Stimulated activated CD4-positive, alpha-beta T cell treated with anti-CD3 and anti-CD28 coated beads, Interleukin-1b, Interleukin-23, amount 100 ng/mL, for 48 hours (primary cell): ENCODE data around the gene CCDC50.

ENCODE experiments used
- DNase-seq: peaks from one replicate; pipeline ENCODE4 v3.0.0-alpha.2; 2020

The CCDC50 gene

DNA sequence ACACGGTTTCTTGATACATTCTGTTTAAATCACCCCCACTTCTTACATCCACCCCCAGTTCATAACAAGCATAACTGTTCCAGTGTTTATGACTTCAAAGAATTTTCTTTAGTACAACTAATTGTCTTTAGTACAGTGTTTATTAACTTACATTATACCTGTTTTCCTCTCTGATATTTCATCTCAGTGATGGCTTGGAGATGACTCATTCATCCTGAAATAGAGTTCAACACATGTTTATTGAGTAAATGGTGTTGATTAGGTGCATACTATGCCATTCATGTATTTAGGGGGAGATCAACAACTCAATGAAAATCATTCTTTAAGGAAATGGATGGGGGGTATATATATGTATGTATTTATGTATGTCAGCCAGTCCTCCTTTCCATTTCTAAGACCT, 22.8 kb downstream of the CCDC50 start:
- DNase-seq, result no peak

DNA sequence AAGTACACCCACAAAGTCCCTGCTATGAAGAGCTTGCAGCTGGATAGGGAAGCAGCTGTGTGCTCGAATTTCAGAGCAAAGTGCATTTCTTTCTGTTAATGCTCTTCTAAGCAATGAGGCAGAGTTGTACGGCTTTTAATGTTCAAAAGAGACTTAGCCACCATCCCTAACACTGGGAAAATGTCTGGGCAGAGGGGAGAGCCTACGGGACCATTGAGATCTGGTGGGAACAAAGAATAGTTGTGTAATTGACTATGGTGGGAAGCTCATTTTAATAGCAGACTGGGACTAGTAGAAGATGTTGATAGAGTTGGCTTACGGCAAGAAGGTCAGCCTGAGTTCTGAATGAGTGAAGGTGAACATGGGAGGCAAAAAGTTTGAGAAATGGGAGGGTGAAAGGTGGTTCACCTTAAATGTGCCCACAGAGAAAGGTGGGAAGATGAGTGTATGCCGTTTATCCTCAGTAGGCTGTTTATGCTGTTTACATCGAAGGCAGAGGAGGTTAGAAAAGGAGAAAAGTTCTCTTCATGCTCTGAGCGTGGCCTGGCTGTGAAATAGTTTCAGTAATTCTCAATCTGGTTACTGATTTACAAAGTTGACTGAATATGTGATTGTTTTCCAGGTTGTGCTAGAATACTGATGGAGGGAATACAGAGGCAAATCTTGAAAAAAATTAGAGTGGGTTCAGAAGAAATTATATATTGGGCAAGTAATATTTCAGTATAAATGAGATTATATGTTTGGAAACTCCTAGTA, 24.0 kb downstream of the CCDC50 start:
- DNase-seq, result no peak

GRCh38 chr3:191355406-191355805, 26.2 kb downstream of the CCDC50 start:
- DNase-seq, result no peak

- DNase-seq, result no peak
Observed at GRCh38 chr3:191356631-191357439, 27.6 kb downstream of the CCDC50 start.

DNA sequence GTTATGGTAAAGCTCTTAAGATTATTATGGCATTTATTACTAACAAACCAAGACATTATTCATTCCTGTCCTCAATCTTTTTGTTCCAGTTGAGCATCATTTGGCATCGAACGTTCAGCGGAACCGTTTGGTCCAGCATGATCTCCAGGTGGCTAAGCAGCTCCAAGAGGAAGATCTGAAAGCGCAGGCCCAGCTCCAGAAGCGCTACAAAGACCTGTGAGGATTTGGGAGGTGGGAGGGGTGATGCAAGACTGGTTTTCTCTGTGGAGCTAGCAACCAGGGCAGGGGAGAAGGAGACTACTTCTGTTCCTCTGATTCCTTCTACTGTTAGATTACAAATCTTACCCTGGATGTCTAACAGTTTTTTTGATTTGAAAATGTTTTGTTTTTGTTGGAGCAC, 28.7 kb downstream of the CCDC50 start:
- DNase-seq, result no peak

DNA sequence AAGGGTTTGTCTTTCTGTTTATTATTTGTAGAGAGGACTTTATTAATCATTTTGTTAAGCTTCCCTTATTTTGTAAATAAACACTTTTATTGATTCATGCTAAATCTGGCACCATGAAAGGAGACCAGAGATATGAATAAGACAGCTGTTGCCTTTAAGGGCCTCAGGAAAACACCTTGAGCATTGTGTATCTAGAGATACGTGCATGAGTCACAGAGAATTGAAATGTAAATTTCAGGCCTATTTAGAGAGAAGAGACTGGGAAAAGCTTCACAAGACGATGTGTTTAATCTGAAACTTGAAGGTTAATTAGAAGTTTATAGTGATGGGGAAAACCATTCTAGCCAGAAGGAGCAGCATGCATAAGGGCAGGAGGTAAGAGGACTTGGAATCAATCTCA, 29.7 kb downstream of the CCDC50 start:
- DNase-seq, result no peak

GRCh38 chr3:191360620-191361019, 31.4 kb downstream of the CCDC50 start:
- no peak for DNase-seq

- no peak for DNase-seq
Observed at GRCh38 chr3:191361456-191361855, 32.3 kb downstream of the CCDC50 start.

DNA sequence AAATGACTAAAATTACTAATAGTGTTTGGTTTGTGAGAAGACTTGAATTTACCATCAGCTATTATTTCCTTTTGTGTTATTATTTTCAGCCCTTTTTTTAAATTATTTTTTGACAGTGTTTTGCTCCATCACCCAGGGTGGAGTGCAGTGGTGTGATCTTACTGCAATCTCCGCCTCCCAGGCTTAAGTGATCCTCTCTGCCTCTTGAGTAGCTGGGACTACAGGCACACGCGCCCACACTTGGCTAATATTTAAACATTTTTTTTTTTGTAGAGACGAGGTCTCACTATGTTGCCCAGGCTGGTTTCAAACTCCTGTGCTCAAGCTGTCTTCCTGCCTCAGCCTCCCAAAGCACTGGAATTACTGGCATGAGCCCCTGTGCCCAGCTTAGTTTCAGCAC, 32.8 kb downstream of the CCDC50 start:
- DNase-seq, result no peak

DNA sequence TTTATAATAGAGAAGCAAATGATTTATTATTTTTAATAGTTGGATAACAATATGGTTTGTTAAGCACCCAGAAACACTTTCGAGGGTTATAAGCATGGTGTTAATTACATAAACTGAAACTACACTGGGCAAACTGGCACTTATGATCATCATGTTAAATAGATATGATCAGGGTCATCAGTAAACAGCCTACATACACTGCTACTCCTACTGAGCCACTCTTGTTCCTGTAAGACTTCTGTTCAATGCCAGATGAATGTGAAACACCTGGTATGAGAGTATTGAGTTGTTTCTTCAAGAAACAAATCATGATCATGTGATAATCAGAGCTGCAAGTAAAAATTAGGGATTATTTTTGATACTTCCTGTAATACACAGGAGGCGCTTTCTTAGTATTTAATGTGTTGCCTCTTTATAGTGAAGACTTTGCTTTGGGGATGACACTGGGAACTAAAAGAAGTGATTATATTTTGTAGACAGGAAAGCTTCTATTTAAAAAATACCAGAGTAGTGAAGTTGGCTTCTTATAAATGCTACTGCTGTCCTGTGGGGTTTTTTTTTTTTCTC, 33.4 kb downstream of the CCDC50 start:
- DNase-seq, result no peak

DNA sequence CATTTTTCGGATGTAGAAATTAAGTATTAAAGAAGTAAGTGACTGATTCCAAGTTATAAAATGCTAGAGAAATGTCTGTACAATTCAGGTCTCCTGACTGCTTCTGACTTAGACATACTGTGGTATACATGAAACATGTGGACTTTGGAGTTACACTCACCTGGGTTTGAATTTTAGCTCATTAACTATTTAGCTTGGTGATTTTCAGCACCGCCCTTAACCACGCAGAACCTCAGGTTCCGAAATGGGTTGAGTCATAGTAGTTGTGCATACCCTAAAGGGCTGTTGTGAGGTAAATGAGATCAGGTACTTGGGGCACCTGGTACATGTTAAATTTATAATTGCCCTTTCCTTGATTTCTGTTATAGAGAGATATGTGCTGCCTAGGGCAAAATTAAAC, 34.0 kb downstream of the CCDC50 start:
- no peak for DNase-seq

- no peak for DNase-seq
Observed at GRCh38 chr3:191366675-191367074, 37.5 kb downstream of the CCDC50 start.

DNA sequence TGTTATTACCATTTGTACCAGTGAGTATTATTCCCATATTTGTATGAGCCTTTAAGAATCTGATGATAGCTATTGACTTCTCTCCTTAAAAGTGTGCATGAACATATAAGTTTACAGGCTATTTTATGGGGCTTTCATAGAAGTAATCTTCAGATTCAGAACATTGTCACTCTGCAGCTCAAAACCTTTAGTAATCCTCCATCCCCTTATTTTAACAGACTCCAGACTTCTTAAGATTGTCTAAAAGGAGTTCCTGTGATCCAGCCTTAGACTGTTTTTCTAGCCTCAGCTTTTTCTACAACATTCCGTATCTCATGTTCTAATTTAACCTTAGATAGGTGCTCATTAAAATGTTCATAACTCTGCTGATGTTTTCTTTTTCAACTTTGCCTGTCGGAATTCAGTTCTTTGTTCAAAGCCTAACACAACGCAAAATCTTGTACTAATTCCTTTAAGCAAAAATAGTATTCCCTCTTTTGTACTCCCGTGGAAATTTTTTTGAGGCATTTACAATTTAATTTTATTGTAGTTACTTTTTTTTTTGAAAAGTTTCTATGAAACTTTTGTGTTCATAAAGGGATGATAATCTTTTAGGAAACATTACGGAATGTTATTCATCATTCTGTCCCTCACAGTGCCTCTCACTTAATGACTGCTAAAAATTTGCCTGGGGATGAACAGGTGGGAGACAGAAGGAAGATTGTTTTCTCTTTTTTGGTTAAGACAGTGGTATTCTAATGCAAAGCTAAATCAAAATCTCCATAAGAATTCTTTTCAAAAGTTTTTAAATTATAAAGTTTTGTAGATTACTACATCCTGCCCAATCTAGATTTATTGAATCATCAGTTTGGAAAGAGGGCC, 39.8 kb downstream of the CCDC50 start:
- no peak for DNase-seq

DNA sequence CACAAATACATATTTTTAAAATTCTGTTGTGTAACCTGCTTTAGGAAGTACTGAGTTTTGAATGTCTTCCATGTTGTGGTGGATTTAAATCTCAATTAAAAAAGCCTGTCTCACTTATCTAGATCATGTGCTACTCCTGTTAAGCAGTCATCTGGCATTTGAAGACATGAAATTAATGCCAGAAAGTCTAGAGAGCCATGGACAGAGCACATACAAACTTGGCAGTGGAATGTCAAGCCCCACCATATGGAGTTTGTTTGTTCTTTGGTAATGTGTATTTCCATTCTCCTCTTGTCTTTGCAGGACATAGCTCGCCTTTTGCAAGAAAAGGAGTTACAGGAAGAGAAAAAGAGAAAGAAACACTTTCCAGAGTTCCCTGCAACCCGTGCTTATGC, 40.4 kb downstream of the CCDC50 start:
- DNase-seq, result no peak

GRCh38 chr3:191372122-191372521, 42.9 kb downstream of the CCDC50 start:
- DNase-seq, result no peak

DNA sequence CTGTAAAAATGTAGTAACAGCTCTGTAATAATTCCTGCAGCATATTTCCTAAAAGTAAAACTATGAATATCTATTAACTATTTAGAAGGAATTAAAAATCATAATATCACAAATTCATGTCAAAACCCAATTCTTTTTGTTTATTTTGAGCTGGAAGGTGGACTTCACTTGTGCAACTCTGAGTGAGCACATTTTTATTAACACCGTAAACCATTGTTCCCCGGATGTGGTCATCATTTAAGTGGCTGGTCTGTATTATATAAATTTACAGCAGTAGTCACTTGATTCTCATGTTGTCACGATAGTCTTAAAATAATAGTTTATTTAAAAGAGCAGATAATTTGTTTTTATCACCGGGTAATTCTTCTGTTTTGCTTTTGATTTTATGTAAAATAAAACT, 44.1 kb downstream of the CCDC50 start:
- no peak for DNase-seq

- no peak for DNase-seq
Observed at GRCh38 chr3:191376516-191377141, 47.4 kb downstream of the CCDC50 start.

DNA sequence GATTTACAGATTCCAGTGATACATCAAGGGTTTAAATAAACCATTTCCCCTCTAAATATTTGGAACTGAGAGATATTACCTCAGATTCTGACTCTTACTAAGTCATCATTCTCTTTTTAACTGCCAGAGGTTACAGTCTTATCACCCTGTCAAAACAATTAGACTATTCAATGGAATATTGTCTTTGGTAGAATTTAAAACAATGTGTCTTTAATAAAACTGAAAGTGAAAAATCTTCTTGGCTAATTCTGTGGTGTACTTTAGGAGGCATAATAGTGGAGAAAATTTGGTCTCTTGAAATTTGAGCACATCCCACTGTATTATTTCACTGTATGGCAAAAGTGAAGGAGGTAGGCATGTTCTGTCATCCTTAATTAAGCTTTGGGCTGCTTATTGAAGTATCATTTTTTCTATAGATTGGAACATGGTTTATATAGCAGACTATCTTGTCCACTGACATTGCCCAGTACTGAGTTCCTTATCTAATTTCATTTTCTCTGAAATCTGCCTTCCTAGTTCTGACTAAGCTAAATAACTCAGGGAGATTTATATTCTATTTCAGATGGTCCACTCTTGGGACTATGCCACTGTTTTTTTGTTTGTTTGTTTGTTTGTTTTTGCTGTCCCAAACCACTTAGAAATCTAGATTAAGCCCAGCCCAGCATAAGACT, 49.1 kb downstream of the CCDC50 start:
- DNase-seq, result no peak

DNA sequence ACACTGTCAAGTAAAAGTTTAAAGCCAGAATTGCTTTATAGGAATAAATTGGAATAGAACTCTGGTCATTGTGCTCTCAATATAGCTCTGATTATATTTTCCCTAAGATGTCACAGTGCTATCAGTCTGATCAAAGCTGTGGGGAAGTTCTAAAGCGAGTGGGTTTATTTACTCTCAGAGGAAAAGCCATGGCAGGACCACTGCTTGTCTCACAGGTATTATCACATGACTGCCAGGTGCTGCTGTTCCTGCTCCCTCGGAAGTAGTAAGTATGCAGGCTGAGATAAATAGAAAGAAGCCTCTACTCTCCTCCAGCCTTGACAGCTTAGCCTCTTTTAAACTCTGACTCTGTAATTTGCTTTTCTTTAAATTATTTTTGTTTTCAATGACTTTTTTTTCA, 50.3 kb downstream of the CCDC50 start:
- no peak for DNase-seq

DNA sequence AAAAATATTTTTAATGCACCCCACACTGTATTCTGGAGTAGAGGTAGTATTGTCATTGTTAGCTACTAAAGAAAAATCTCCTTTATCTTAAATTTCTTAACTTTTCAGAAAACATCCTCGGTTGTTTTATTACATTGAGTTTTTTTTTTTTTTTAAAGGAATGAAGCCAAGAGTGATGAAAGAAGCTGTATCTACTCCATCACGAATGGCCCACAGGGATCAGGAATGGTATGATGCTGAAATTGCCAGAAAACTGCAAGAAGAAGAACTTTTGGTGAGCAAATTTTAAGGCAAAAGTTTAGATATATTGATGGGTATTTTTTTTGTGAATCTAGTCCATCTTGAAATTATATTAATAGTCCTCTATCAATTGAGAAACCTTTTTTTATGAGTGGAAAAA, 50.8 kb downstream of the CCDC50 start:
- no peak for DNase-seq

DNA sequence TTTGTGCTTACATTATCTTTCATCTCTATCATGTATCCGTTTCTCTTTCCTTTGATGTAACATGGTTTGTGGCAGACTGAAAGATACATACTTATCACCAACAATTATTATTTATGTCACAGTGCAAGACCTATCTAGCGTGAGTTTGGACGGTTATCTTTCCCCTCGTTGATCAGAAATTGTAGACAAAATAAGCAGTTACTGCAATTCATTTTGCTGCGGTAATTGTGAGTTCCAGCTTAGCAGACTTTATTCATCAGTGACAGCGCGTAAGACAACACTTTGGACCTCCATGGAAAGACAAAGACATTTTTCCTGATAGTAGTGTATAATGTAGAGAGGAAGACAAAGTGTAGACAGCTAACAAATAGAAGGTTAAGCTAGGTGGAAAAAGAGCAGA, 52.1 kb downstream of the CCDC50 start:
- DNase-seq, result no peak

DNA sequence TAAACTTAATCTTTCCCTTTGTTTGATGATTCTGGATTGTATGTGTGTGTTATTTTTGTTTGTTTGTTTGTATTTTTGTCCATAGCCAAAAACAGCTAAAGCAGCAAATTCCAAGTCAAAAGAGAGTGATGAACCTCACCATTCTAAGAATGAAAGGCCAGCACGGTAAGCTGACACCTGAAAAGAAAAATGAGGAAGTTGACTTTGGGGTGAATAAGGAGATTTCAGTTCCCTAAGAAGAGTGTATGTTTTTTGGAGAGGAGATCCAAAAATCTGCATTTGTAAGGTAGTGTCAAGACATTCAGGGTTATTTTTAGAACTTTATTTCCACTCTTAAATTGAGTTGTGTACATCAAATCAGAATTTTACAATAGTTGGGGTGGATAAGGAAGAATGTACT, 53.5 kb downstream of the CCDC50 start:
- no peak for DNase-seq
